Transverse colon (tissue), 3 donors: ENCODE measurements around the gene DCBLD2.

ENCODE experiments used
- EP300 ChIP-seq: sonication (generic); formaldehyde crosslinking; IDR thresholded peaks from one replicate; pipeline ENCODE4 v1.6.1; 2017; ENCODE audit warnings: antibody characterized with exemption, low read depth
- POLR2A ChIP-seq: fragments of 450-650 bp; IDR thresholded peaks from one replicate; pipeline ENCODE4 v1.6.1; 2016; ENCODE audit warnings: antibody characterized with exemption, mild to moderate bottlenecking, moderate library complexity
- TF ChIP-seq, protein P1 (sequence below), 5 experiments: fragments of 200-600 bp in 3 of 5; fragments of 450-650 bp in 2 of 5; sonication (generic) in 3 of 5; IDR thresholded peaks; 1 replicate in 2 of 5; 2 replicates in 3 of 5; pipeline ENCODE4 v1.5.1; 2016 to 2017; ENCODE audit warnings: antibody characterized with exemption in 5 of 5, inconsistent platforms in 3 of 5, mild to moderate bottlenecking in 2 of 5, moderate library complexity in 1 of 5

DNA sequence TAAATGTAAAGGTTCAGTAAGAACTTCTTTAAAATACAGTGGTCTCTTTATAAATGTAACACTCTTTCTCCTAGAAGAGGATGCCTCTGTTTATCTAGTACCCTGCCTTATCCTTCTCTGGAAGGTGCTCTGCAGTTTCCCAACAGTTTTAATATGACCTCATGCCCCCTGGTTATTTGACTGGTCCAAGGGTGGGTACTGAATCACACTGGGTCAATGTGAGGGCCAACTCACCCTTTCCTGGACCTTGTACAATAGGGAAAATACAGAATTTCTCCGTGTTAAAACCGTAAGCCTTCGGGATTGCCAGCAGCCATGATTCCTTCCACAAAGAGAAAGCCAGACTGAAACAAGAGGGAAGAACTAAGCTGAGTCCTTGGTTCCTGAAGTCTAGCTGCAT, 9.2 kb downstream of the DCBLD2 start:
- TF ChIP-seq, protein P1, sequence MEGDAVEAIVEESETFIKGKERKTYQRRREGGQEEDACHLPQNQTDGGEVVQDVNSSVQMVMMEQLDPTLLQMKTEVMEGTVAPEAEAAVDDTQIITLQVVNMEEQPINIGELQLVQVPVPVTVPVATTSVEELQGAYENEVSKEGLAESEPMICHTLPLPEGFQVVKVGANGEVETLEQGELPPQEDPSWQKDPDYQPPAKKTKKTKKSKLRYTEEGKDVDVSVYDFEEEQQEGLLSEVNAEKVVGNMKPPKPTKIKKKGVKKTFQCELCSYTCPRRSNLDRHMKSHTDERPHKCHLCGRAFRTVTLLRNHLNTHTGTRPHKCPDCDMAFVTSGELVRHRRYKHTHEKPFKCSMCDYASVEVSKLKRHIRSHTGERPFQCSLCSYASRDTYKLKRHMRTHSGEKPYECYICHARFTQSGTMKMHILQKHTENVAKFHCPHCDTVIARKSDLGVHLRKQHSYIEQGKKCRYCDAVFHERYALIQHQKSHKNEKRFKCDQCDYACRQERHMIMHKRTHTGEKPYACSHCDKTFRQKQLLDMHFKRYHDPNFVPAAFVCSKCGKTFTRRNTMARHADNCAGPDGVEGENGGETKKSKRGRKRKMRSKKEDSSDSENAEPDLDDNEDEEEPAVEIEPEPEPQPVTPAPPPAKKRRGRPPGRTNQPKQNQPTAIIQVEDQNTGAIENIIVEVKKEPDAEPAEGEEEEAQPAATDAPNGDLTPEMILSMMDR (IDR thresholded peaks at IDR 0.05): no peak
- TF ChIP-seq POLR2A: no peak
- no peak for TF ChIP-seq EP300
